Uterus (tissue), 4 donors: ENCODE results near the gene SMIM3. TPM values are rescaled to one million over a fixed set of nuclear protein-coding genes. Genes with fewer than 3 reads are reported as not detected.

Experiments used
- DNase-seq, 2 donors: peaks; one replicate each; pipeline ENCODE4 v3.0.0-alpha.2; 2019 to 2020
- H3K27ac ChIP-seq, 2 donors: fragments of 200-600 bp; sonication (generic); 1 replicate in 1 of 2; 2 replicates in 1 of 2; pipeline ENCODE4 v1.5.1; 2016 to 2018
- H3K27me3 ChIP-seq, 2 donors: fragments of 200-600 bp; sonication (generic); one replicate each; pipeline ENCODE4 v1.5.1; 2018 to 2019; ENCODE audit warnings: control low read depth in 1 of 2
- H3K36me3 ChIP-seq, 2 donors: fragments of 200-600 bp; sonication (generic); one replicate each; pipeline ENCODE4 v1.5.1; 2019; ENCODE audit warnings: control low read depth in 1 of 2
- H3K4me1 ChIP-seq, 2 donors: fragments of 200-600 bp; sonication (generic); one replicate each; pipeline ENCODE4 v1.5.1; 2018 to 2019; ENCODE audit warnings: control low read depth in 1 of 2
- H3K4me3 ChIP-seq, 2 donors: fragments of 200-600 bp; sonication (generic); 1 replicate in 1 of 2; 2 replicates in 1 of 2; pipeline ENCODE4 v1.5.1; 2018 to 2019; ENCODE audit warnings: mild to moderate bottlenecking in 1 of 2
- H3K9me3 ChIP-seq, 2 donors: fragments of 200-600 bp; sonication (generic); one replicate each; pipeline ENCODE4 v1.5.1; 2019; ENCODE audit warnings: control low read depth in 1 of 2
- POLR2A ChIP-seq, 2 donors: fragments of 450-650 bp; IDR thresholded peaks; one replicate each; pipeline ENCODE4 v1.6.1; 2016; ENCODE audit warnings: antibody characterized with exemption in 2 of 2, mild to moderate bottlenecking in 1 of 2, moderate library complexity in 1 of 2
- intact Hi-C: fragments of 100-400 bp; cut with DNase I; formaldehyde crosslinking; loops from one replicate; pipeline ENCODE4 v1.15.1; 2023; ENCODE audit warnings: low total_unique reads
- total RNA-seq, 4 donors: library from RNA; depleted of rRNA in 3 of 4; stranded (reverse); fragments of >200 nt in 3 of 4; gene quantifications; one replicate each; pipeline versions ENCODE4 v1.1.0 to v1.2.4, GENCODE V29; 2014 to 2023
- TF ChIP-seq, protein P1 (sequence below), 4 experiments: fragments of 200-600 bp in 2 of 4; fragments of 450-650 bp in 2 of 4; sonication (generic) in 2 of 4; IDR thresholded peaks; one replicate each; pipeline ENCODE4 v1.5.1; 2016 to 2019; ENCODE audit warnings: antibody characterized with exemption in 4 of 4, mild to moderate bottlenecking in 2 of 4, moderate library complexity in 1 of 4
- donor health status: DM: yes; HTN: yes; CAD: no.

The SMIM3 gene
- total RNA-seq, 4 donors from 2014 or later, result 2.6 to 55.9 (median 32.1) TPM

DNA sequence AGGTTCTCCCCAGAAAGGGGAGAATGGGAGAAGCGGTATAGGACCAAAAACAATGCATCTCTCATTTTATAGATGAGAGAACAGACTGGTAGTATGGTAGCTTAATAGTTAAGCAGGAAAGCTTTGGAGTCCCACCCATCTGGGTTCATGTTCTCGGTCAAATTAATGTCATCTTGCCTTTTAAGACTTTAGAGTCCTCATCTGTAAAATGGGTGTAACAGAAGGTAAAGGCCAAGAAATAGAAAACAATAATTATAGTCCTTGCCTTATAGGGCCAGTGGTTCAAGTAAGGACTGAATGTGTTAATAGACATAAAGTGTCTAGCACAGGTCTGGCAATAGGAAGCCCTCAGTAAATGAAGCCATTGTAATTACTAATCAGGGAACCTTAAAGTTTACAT is 16.4 kb downstream of the SMIM3 start:
- intact Hi-C loops, result no loop called here
- TF ChIP-seq, protein P1, sequence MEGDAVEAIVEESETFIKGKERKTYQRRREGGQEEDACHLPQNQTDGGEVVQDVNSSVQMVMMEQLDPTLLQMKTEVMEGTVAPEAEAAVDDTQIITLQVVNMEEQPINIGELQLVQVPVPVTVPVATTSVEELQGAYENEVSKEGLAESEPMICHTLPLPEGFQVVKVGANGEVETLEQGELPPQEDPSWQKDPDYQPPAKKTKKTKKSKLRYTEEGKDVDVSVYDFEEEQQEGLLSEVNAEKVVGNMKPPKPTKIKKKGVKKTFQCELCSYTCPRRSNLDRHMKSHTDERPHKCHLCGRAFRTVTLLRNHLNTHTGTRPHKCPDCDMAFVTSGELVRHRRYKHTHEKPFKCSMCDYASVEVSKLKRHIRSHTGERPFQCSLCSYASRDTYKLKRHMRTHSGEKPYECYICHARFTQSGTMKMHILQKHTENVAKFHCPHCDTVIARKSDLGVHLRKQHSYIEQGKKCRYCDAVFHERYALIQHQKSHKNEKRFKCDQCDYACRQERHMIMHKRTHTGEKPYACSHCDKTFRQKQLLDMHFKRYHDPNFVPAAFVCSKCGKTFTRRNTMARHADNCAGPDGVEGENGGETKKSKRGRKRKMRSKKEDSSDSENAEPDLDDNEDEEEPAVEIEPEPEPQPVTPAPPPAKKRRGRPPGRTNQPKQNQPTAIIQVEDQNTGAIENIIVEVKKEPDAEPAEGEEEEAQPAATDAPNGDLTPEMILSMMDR (IDR thresholded peaks at IDR 0.05), result no peak
- no peak for TF ChIP-seq POLR2A (IDR thresholded peaks at IDR 0.05)
- H3K27me3 ChIP-seq, result no peaks in the 10 kb centered on the region

GRCh38 chr5:150797384-150797783 is 18.8 kb downstream of the SMIM3 start:
- Histone ChIP-seq H3K4me3 (no peak overlapping the region), H3K27me3 (no peaks in the 10 kb centered on the region), H3K9me3 (no peaks in the 10 kb centered on the region), H3K4me1 (no peaks in the 10 kb centered on the region), H3K27ac (no peak overlapping the region), H3K36me3 (no peaks in the 10 kb centered on the region)
- DNase-seq, result no peak
- intact Hi-C loops, result no loop called here
- TF ChIP-seq, protein P1 (IDR thresholded peaks at IDR 0.05), result no peak
- no peak for TF ChIP-seq POLR2A (IDR thresholded peaks at IDR 0.05)

More for the DNA sequence above, 16.4 kb downstream of the SMIM3 start:
- DNase-seq, result no peak
- no peak overlapping the region for H3K4me3 ChIP-seq
- H3K4me1 ChIP-seq, result no peaks in the 10 kb centered on the region
- H3K36me3 ChIP-seq, result no peaks in the 10 kb centered on the region
- no peak overlapping the region for H3K27ac ChIP-seq
- H3K9me3 ChIP-seq, result no peaks in the 10 kb centered on the region

GRCh38 chr5:150801117-150801927 is 22.8 kb downstream of the SMIM3 start:
- Histone ChIP-seq H3K4me3 (peak overlapping the region; percentile 17 to 21), H3K4me1 (no peaks in the 10 kb centered on the region), H3K27me3 (no peaks in the 10 kb centered on the region), H3K27ac (peak overlapping the region; percentile 54 to 71), H3K9me3 (no peaks in the 10 kb centered on the region), H3K36me3 (no peaks in the 10 kb centered on the region)
- TF ChIP-seq POLR2A (IDR thresholded peaks at IDR 0.05), result no peak
- TF ChIP-seq, protein P1 (IDR thresholded peaks at IDR 0.05), result peak in 3 of 4 experiments; percentile 43 to 61 (median 60)
- no peak for DNase-seq
- intact Hi-C loops, result no loop called here

DNA sequence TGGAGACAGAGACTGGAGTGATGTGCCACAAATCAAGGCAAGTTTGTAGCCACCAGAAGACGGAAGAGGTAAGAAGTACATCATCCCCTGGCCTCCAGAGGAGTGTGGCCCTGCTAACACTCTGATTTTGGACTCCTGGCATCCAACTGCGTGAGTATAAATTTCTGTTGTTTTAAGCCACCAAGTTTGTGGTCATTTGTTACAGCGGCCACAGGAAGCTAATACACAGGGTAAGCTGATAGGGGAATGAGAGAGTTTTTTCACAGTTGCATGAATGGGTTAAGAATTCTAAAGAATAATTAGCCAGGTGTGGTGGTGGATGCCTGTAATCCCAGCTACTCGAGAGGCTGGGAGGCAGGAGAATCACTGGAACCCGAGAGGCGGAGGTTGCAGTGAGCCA is 25.8 kb downstream of the SMIM3 start:
- Histone ChIP-seq H3K9me3 (no peaks in the 10 kb centered on the region), H3K4me1 (no peaks in the 10 kb centered on the region), H3K4me3 (no peak overlapping the region), H3K27me3 (no peaks in the 10 kb centered on the region), H3K36me3 (no peaks in the 10 kb centered on the region), H3K27ac (no peak overlapping the region)
- TF ChIP-seq, protein P1 (IDR thresholded peaks at IDR 0.05), result no peak
- no peak for TF ChIP-seq POLR2A (IDR thresholded peaks at IDR 0.05)
- intact Hi-C loops, result no loop called here
- no peak for DNase-seq

DNA sequence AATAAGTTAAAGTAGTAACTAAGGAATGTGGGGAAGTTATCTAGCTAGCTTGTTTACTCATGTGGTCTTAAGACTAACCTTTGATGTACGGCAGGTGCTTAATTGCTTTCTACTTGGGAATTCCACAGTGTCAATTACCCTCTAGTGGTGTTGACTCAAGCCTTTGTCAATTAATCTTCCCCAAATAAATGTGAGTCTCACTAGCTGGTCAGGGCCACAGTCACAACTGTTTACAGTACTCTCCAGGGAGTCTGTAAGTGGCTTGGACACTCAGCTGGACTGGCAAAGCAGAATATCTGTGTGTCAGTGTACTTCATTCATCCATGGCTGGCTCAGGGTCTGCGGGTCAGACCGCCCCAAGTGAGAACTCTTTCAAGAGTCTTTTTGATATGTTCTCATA is 30.8 kb downstream of the SMIM3 start:
- Histone ChIP-seq H3K27ac (no peak overlapping the region), H3K4me1 (no peaks in the 10 kb centered on the region), H3K27me3 (no peaks in the 10 kb centered on the region), H3K4me3 (no peak overlapping the region), H3K36me3 (no peaks in the 10 kb centered on the region), H3K9me3 (no peaks in the 10 kb centered on the region)
- intact Hi-C loops, result no loop called here
- no peak for DNase-seq
- TF ChIP-seq, protein P1 (IDR thresholded peaks at IDR 0.05), result no peak
